ENCODE results near the gene CHD9.

GRCh38 chr16:53216798-53217197, 162.0 kb downstream of the CHD9 start:
- no peak for TF ChIP-seq CTCF (IDR thresholded peaks at IDR 0.05)
- no peak for TF ChIP-seq POLR2A (IDR thresholded peaks at IDR 0.05)
